ENCODE data around the gene SYDE2. TPM values are rescaled to one million over a fixed set of nuclear protein-coding genes. Genes with fewer than 3 reads are reported as not detected.
"Not testable (repeated sequence)": the region's sequence is repeated elsewhere in the genome, so short reads cannot be mapped to it uniquely, and the experiment has no call there.

SYDE2 gene, protein sequence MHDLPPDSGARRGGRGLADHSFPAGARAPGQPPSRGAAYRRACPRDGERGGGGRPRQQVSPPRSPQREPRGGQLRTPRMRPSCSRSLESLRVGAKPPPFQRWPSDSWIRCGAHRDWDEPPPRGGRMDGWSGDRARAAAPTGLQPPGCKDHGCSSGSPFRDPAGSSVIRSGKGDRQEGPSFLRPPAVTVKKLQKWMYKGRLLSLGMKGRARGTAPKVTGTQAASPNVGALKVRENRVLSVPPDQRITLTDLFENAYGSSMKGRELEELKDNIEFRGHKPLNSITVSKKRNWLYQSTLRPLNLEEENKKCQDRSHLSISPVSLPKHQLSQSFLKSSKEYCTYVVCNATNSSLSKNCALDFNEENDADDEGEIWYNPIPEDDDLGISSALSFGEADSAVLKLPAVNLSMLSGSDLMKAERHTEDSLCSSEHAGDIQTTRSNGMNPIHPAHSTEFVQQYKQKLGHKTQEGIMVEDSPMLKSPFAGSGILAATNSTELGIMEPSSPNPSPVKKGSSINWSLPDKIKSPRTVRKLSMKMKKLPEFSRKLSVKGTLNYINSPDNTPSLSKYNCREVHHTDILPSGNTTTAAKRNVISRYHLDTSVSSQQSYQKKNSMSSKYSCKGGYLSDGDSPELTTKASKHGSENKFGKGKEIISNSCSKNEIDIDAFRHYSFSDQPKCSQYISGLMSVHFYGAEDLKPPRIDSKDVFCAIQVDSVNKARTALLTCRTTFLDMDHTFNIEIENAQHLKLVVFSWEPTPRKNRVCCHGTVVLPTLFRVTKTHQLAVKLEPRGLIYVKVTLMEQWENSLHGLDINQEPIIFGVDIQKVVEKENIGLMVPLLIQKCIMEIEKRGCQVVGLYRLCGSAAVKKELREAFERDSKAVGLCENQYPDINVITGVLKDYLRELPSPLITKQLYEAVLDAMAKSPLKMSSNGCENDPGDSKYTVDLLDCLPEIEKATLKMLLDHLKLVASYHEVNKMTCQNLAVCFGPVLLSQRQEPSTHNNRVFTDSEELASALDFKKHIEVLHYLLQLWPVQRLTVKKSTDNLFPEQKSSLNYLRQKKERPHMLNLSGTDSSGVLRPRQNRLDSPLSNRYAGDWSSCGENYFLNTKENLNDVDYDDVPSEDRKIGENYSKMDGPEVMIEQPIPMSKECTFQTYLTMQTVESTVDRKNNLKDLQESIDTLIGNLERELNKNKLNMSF
- total RNA-seq (1 to 10 TPM; 2.8 to 3.3 TPM), polyA plus RNA-seq (1.7 TPM)

DNA sequence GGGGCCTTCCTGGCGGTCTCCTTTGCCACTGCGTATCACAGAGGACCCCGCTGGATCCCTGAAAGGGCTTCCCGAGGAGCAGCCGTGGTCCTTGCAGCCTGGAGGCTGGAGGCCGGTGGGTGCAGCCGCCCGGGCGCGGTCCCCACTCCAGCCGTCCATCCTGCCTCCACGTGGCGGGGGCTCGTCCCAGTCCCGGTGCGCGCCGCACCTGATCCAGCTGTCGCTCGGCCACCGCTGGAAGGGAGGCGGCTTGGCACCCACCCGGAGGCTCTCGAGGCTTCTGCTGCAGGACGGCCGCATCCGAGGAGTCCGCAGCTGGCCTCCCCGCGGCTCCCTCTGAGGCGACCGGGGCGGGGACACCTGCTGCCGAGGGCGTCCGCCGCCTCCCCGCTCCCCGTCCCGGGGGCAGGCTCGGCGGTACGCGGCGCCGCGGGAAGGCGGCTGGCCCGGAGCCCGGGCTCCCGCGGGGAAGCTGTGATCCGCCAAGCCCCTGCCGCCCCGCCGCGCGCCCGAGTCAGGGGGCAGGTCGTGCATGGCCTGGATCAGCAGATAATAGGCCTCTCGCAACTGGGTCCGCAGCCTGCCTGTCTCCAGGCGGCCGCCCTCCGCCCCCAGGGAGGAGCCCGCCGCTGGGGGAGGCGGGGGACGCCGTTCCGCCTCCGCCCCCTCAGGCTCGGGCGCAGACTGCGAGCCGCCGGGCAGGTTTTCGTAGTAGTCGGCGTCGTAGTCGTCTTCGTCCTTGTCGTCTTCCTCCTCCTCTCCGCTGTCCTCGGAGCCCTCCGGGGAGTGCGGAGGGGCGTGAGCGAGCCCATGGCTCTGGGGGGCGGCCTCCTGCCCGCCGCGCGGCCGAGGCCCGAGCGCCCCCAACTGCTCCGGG is at the start of gene SYDE2:
Gene SYDE2 (minus strand): TSS at position 554 of the 877 bp plus-strand sequence. CDS start 20 bp downstream, at position 534.
- Mint-ChIP-seq H3K36me3 (peaks cover 0 to 9% (median 0%) of the 10 kb centered on the region in 3 donors), H3K4me1 (peaks cover 24 to 50% (median 38%) of the 10 kb centered on the region in 3 donors), H3K9me3 (no peaks in the 10 kb centered on the region), H3K4me3 (peak within 1 kb of the TSS; percentile 98 to 100 (median 99)), H3K27me3 (peaks cover 7 to 14% of the 10 kb centered on the region in 2 donors), H3K27ac (peak within 1 kb of the TSS; percentile 96 to 99 (median 98))
- H3K9me3 ChIP-seq (ENCODE audit: low read length): no peaks in the 10 kb centered on the region
- H3K4me1 ChIP-seq (ENCODE audit: insufficient read depth, low read length): peaks cover 14% of the 10 kb centered on the region
- H3K4me3 ChIP-seq (ENCODE audit: low read length): peak within 1 kb of the TSS; percentile 82
- CTCF ChIA-PET: interaction anchor here (1.1 to 2.7 kb wide), 5 partner anchors 11 to 256 kb away, joined by 3 to 10 read pairs (median 4); partner anchors contain the start of genes BCL10 and C1orf52
- POLR2A ChIA-PET: interaction anchor here (0.5 to 2.1 kb wide), 4 partner anchors 22 to 76 kb away, joined by 3 to 6 read pairs (median 4); partner anchors contain the start of genes BCL10 and C1orf52
- no peaks in the 10 kb centered on the region for H3K27me3 ChIP-seq (ENCODE audit: insufficient read depth, low read length, poor library complexity, severe bottlenecking)
- peak; percentile 61 to 92 (median 83) for DNase-seq
- no peaks in the 10 kb centered on the region for H3K36me3 ChIP-seq (ENCODE audit: insufficient read depth, low read length)
- peak within 1 kb of the TSS; percentile 86 for H3K27ac ChIP-seq (ENCODE audit: low read depth, low read length)

DNA sequence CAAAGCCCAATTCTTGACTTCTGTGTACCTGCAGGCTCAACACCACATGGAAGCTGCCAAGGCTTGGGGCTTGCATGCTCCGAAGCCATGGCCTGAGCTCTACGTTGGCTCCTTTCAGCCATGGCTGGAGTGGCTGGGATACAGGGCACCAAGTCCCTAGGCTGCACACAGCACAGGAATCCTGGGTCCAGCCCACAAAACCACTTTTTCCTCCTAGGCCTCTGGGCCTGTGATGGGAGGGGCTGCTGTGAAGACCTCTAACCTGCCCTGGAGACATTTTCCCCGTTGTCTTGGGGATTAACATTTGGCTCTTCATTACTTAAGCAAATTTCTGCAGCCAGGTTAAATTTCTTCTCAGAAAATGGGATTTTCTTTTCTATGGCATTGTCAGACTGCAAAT is 48.2 kb upstream of the SYDE2 start:
- H3K27ac Mint-ChIP-seq; H3K4me3 ChIP-seq (ENCODE audit: low read length); H3K4me1 ChIP-seq (ENCODE audit: insufficient read depth, low read length); POLR2A ChIA-PET; DNase-seq; H3K27me3 ChIP-seq (ENCODE audit: insufficient read depth, low read length, poor library complexity, severe bottlenecking); H3K9me3 Mint-ChIP-seq; H3K36me3 ChIP-seq (ENCODE audit: insufficient read depth, low read length); H3K27me3 Mint-ChIP-seq; H3K27ac ChIP-seq (ENCODE audit: low read depth, low read length); H3K4me3 Mint-ChIP-seq; H3K9me3 ChIP-seq (ENCODE audit: low read length): not testable (repeated sequence)
- peaks cover 15 to 18% (median 16%) of the 10 kb centered on the region in 3 donors for H3K4me1 Mint-ChIP-seq
- peaks cover 0 to 40% (median 9%) of the 10 kb centered on the region in 3 donors for H3K36me3 Mint-ChIP-seq
- CTCF ChIA-PET: interaction anchor here (1.7 to 2.4 kb wide), 2 partner anchors 9 to 140 kb away, joined by 4 to 11 read pairs; partner anchors contain the start of gene C1orf52

DNA sequence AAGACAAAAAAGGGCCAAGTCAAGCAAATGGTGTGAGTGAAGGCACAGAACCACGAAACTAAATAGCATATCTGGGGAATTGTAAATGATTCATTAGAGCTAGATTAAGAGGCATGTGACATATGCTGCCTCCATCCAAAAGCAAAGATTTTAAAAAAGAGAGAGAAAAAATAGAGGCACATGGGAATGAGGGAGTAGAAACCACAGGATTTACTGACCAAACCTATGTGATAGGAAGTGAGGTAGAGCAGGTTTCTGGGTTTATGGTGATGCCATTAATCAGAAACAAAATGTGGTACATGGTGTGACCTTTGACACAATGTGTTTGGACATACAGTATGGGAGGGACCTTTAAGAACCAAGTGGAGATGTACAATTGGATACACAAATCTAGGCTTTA is 45.1 kb upstream of the SYDE2 start:
- ChIA-PET CTCF (interaction anchor here (1.3 to 1.6 kb wide), 2 partner anchors 9 to 301 kb away, joined by 4 to 6 read pairs; no protein-coding TSS in a partner anchor), POLR2A (no interaction called here)
- Mint-ChIP-seq H3K27ac (no peak overlapping the region), H3K36me3 (peaks cover 0 to 14% (median 3%) of the 10 kb centered on the region in 3 donors), H3K4me3 (no peak overlapping the region), H3K27me3 (no peaks in the 10 kb centered on the region), H3K4me1 (peaks cover 3 to 5% (median 4%) of the 10 kb centered on the region in 3 donors), H3K9me3 (no peaks in the 10 kb centered on the region)
- Histone ChIP-seq H3K27me3 (ENCODE audit: insufficient read depth, low read length, poor library complexity, severe bottlenecking) (no peaks in the 10 kb centered on the region), H3K4me1 (ENCODE audit: insufficient read depth, low read length) (no peaks in the 10 kb centered on the region), H3K27ac (ENCODE audit: low read depth, low read length) (no peak overlapping the region), H3K9me3 (ENCODE audit: low read length) (no peaks in the 10 kb centered on the region), H3K36me3 (ENCODE audit: insufficient read depth, low read length) (no peaks in the 10 kb centered on the region), H3K4me3 (ENCODE audit: low read length) (no peak overlapping the region)
- no peak for DNase-seq

DNA sequence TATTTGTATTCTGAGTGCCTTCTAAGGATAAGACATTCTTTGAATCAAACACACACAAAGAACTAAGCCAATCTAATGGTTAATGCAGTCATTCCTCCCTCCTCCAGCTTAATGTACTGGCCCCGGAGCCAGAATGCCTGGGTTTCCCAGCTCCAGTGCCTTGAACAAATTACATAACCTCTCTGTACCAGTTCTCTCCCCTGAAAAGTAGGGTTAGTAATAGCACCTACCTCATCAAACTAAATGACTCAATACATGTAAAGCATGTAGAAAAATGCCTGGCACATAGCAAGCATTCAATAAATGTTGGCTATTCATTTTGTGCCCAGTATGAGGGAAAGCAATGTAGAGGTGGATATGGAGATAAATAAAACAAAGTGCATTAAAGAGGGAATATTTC is 44.6 kb upstream of the SYDE2 start:
- CTCF ChIA-PET: interaction anchor here (1.6 kb wide), 1 partner anchor 301 kb away, joined by 6 read pairs; no protein-coding TSS in a partner anchor

DNA sequence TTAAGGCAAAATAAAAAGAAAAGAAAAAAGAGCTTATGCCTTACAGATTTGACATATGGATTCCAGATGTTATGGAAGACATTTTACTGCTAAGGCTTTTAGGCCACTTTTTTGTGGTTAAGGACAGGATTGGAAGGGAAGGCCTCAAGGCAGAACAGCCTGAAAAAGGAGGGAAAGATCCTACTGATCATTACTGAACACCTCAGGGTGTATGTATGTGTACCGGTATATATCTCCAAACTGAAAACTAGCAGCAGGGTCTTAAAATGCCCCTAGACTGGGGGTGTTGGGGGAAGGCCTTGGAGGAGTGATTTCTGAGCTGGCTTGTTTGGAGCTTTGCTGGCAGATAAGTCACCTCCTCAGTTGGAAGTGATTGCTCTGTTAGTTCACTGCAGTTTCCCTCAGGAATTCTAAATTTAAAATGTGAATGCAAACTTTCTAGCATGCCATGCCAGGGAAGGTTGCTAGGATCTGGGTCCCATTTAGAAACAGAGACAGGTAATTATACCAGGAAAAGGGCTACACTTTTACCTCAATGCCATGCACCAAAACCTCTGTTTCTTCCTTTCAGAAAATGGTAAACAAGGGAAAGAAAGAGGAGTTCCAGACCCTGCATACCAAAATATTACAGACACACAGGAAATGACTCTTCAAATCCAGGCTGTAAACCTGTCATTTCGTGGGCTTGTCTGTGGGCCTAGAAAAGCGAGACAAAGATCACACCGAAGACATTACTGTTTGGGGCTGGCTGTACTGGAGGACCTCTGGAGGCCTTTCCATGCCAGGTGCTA is 43.6 kb upstream of the SYDE2 start:
- peaks cover 0 to 1% (median 1%) of the 10 kb centered on the region in 3 donors for H3K36me3 Mint-ChIP-seq
- H3K27me3 Mint-ChIP-seq: no peaks in the 10 kb centered on the region
- H3K27ac Mint-ChIP-seq: no peak overlapping the region
- no peak overlapping the region for H3K4me3 Mint-ChIP-seq
- no peak for DNase-seq
- peaks cover 1 to 12% (median 10%) of the 10 kb centered on the region in 3 donors for H3K4me1 Mint-ChIP-seq
- H3K36me3 ChIP-seq (ENCODE audit: insufficient read depth, low read length): no peaks in the 10 kb centered on the region
- peaks cover 7% of the 10 kb centered on the region for H3K4me1 ChIP-seq (ENCODE audit: insufficient read depth, low read length)
- no peak overlapping the region for H3K27ac ChIP-seq (ENCODE audit: low read depth, low read length)
- H3K9me3 ChIP-seq (ENCODE audit: low read length): no peaks in the 10 kb centered on the region
- H3K27me3 ChIP-seq (ENCODE audit: insufficient read depth, low read length, poor library complexity, severe bottlenecking): no peaks in the 10 kb centered on the region
- POLR2A ChIA-PET: no interaction called here
- H3K4me3 ChIP-seq (ENCODE audit: low read length): no peak overlapping the region
- CTCF ChIA-PET: interaction anchor here (0.7 to 1.6 kb wide), 3 partner anchors 9 to 300 kb away, joined by 4 to 9 read pairs (median 6); no protein-coding TSS in a partner anchor
- no peaks in the 10 kb centered on the region for H3K9me3 Mint-ChIP-seq

More for the DNA sequence above, 44.6 kb upstream of the SYDE2 start:
- H3K27ac Mint-ChIP-seq: no peak overlapping the region
- peaks cover 0 to 10% (median 2%) of the 10 kb centered on the region in 3 donors for H3K36me3 Mint-ChIP-seq
- no peaks in the 10 kb centered on the region for H3K9me3 ChIP-seq (ENCODE audit: low read length)
- no peak overlapping the region for H3K4me3 ChIP-seq (ENCODE audit: low read length)
- DNase-seq: no peak
- H3K9me3 Mint-ChIP-seq: no peaks in the 10 kb centered on the region
- H3K4me1 Mint-ChIP-seq: peaks cover 3 to 9% (median 9%) of the 10 kb centered on the region in 3 donors
- POLR2A ChIA-PET: no interaction called here
- H3K4me1 ChIP-seq (ENCODE audit: insufficient read depth, low read length): peaks cover 4% of the 10 kb centered on the region
- no peaks in the 10 kb centered on the region for H3K36me3 ChIP-seq (ENCODE audit: insufficient read depth, low read length)
- H3K27me3 Mint-ChIP-seq: no peaks in the 10 kb centered on the region
- H3K4me3 Mint-ChIP-seq: no peak overlapping the region
- H3K27me3 ChIP-seq (ENCODE audit: insufficient read depth, low read length, poor library complexity, severe bottlenecking): no peaks in the 10 kb centered on the region
- no peak overlapping the region for H3K27ac ChIP-seq (ENCODE audit: low read depth, low read length)

DNA sequence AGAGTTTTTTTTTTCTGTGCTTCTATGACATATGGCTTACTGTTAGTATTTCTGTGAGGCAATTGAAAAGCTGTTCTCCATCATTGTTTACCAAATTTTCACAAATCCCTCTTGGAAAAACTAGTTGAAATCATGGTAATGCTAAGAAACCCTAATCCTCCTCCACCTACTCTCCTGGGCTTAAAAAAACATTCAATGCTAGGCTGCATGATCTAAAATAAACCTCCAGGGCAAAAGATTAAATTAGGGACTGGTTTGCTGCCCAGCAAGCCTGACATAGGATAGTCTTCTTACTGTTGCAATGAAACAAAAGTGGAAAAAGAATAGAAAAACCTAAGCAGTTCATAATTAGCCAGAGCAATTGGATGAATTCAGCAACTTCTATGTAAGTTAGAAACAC is 42.6 kb upstream of the SYDE2 start:
- DNase-seq: no peak
- POLR2A ChIA-PET: no interaction called here
- no peaks in the 10 kb centered on the region for H3K36me3 ChIP-seq (ENCODE audit: insufficient read depth, low read length)
- H3K27ac ChIP-seq (ENCODE audit: low read depth, low read length): no peak overlapping the region
- no peaks in the 10 kb centered on the region for H3K9me3 Mint-ChIP-seq
- no peak overlapping the region for H3K4me3 Mint-ChIP-seq
- peaks cover 2% of the 10 kb centered on the region in 2 donors for H3K27me3 Mint-ChIP-seq
- H3K27me3 ChIP-seq (ENCODE audit: insufficient read depth, low read length, poor library complexity, severe bottlenecking): no peaks in the 10 kb centered on the region
- no peaks in the 10 kb centered on the region for H3K36me3 Mint-ChIP-seq
- peaks cover 0 to 12% (median 10%) of the 10 kb centered on the region in 3 donors for H3K4me1 Mint-ChIP-seq
- CTCF ChIA-PET: interaction anchor here (1.3 kb wide), 1 partner anchor 16 kb away, joined by 4 read pairs; the partner anchor contains the start of gene C1orf52
- no peaks in the 10 kb centered on the region for H3K9me3 ChIP-seq (ENCODE audit: low read length)
- no peak overlapping the region for H3K4me3 ChIP-seq (ENCODE audit: low read length)
- peaks cover 7% of the 10 kb centered on the region for H3K4me1 ChIP-seq (ENCODE audit: insufficient read depth, low read length)
- H3K27ac Mint-ChIP-seq: no peak overlapping the region

All from CD8-positive, alpha-beta memory T cell (primary cell).